HG03108 (cell line): ENCODE data around the gene FZD10.

Experiments
- ATAC-seq: cut with Tn5 transposase; IDR thresholded peaks from one replicate; pipeline ENCODE4 v1.9.1; 2021; ENCODE audit warnings: moderate library complexity; ENCODE audit not compliant: unreplicated experiment

FZD10 gene

GRCh38 chr12:130203151-130203550 is 40.9 kb downstream of the FZD10 start:
- ATAC-seq = no peak

- ATAC-seq = no peak
Observed at GRCh38 chr12:130204541-130204953, 42.3 kb downstream of the FZD10 start.

- ATAC-seq = no peak
Observed at GRCh38 chr12:130205495-130205894, 43.2 kb downstream of the FZD10 start.

GRCh38 chr12:130212384-130212989 is 50.2 kb downstream of the FZD10 start:
- ATAC-seq = no peak

DNA sequence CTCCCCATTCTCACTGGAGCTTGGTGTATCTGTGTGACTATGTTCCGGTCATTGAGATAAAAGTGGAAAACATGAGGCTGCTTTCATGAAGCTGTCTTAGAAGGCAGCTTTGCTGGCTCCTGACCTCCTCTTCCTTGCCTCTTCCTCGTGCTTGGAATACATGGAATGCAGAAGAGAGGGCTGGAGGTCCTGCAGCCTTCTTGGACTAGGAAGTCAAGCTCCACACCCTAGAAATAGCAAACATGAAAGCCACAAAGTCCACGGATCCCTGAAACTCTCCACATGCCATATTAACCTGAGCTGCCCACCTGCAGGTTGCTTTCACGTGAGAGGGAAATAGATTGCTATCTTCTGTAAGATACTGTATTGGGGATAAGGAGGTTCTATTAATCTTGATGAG is 51.0 kb downstream of the FZD10 start:
- no peak for ATAC-seq

- no peak for ATAC-seq
Observed at GRCh38 chr12:130214686-130215395, 52.6 kb downstream of the FZD10 start.
